OCI-LY3 (cell line): ENCODE results near the gene GPR62.

Experiments used
- CTCF ChIP-seq: fragments of 200-600, 300-600 bp; sonication (generic); IDR thresholded peaks from 2 replicates; pipeline ENCODE4 v1.5.1; 2014; ENCODE audit warnings: antibody characterized with exemption, low read length, low read depth
- EZH2phosphoT487 ChIP-seq: fragments of 200-600 bp; shearing (Covaris generic); IDR thresholded peaks from 2 replicates; pipeline ENCODE4 v1.6.1; 2018; ENCODE audit warnings: antibody characterized with exemption, mixed run types, low read depth

GRCh38 chr3:51974277-51974962 lies 19.2 kb downstream of the GPR62 start:
- no peak for TF ChIP-seq CTCF
- TF ChIP-seq EZH2phosphoT487 = no peak
